Left ventricle myocardium superior (tissue), 1 donor: ENCODE data around the gene CCDC150. TPM values are rescaled to one million over a fixed set of nuclear protein-coding genes. Genes with fewer than 3 reads are reported as not detected.

Source experiments
- ATAC-seq: fragments of 200-7000 bp; cut with Tn5 transposase; one replicate; pipeline ENCODE4 v1.9.1; 2020; ENCODE audit warnings: mild to moderate bottlenecking, moderate library complexity
- DNase-seq: peaks from one replicate; pipeline ENCODE4 v3.0.0-alpha.2; 2020
- intact Hi-C: fragments of 100-400 bp; cut with micrococcal nuclease; formaldehyde crosslinking; loops from one replicate; pipeline ENCODE4 v1.11.0; 2022
- total RNA-seq: library from RNA; stranded (reverse); fragmentation: NEBNext Ultra II Directional; extraction: Animal tissue kit (Norgen Biotek cat#: 25700); gene quantifications from one replicate; pipeline ENCODE4 v1.2.1, GENCODE V29; 2021
- donor health status: DM: no; HTN: yes; CAD: no; lungs with severe emphysema.

CCDC150 gene
- total RNA-seq, 1 donor from 2014 or later = 0.74 TPM

- DNase-seq (no peak), ATAC-seq (no peak)
- intact Hi-C loops = no loop called here
These were observed 107.9 kb downstream of the CCDC150 start for GRCh38 chr2:196747400-196747799.

GRCh38 chr2:196748123-196748522 lies 108.6 kb downstream of the CCDC150 start:
- DNase-seq (no peak), ATAC-seq (no peak)
- intact Hi-C loops = no loop called here

- ATAC-seq (no peak), DNase-seq (no peak)
- intact Hi-C loops = no loop called here
These were observed 110.9 kb downstream of the CCDC150 start for GRCh38 chr2:196750291-196750923.

GRCh38 chr2:196750977-196751631 lies 111.6 kb downstream of the CCDC150 start:
- DNase-seq (peak; percentile 58), ATAC-seq (peak; percentile 68)
- intact Hi-C loops = no loop called here

GRCh38 chr2:196758474-196759377 lies 119.2 kb downstream of the CCDC150 start:
- peak; percentile 93 for ATAC-seq

GRCh38 chr2:196759378-196759706 lies 119.8 kb downstream of the CCDC150 start:
- intact Hi-C loops = no loop called here
- ATAC-seq (peak; percentile 55), DNase-seq (no peak)

More at GRCh38 chr2:196758474-196759377, 119.2 kb downstream of the CCDC150 start:
- no peak for DNase-seq
- intact Hi-C loops = no loop called here

- DNase-seq = no peak
- no peak for ATAC-seq
- intact Hi-C loops = no loop called here
These were observed 127.6 kb downstream of the CCDC150 start for GRCh38 chr2:196767101-196767500.

Other genes with a start within 250 kb of the CCDC150 start
- 36.9 TPM for gene HECW2, start 46.2 kb upstream of the CCDC150 start, total RNA-seq
- 24.3 TPM for gene GTF3C3, start 160.0 kb downstream of the CCDC150 start, total RNA-seq
- gene C2orf66, start 169.6 kb downstream of the CCDC150 start, total RNA-seq = not detected